K562 (cell line): ENCODE data around the gene AGFG2. TPM values are rescaled to one million over a fixed set of nuclear protein-coding genes. Genes with fewer than 3 reads are reported as not detected.
A peak's percentile ranks its signal among the peaks of the same experiment; 100 is the strongest.

Source experiments
- BDP1 ChIP-seq: IDR thresholded peaks from 3 replicates; pipeline ENCODE4 v1.6.1; 2011; ENCODE audit not compliant: insufficient read length, insufficient read depth
- CEBPG ChIP-seq, 3 experiments: fragments of 200-800 bp in 1 of 3; sonication (Bioruptor generic) in 1 of 3; sonication (generic) in 1 of 3; formaldehyde crosslinking in 1 of 3; IDR thresholded peaks in 2 of 3; conservative IDR thresholded peaks in 1 of 3; 2 replicates each; pipeline versions ENCODE4 v1.6.1 to v1.8.0; 2016 to 2022; ENCODE audit warnings: missing compliant biosample characterization in 2 of 3, missing genetic modification characterization in 2 of 3, mild to moderate bottlenecking in 1 of 3, missing genetic modification reagents in 1 of 3
- CHD2 ChIP-seq: IDR thresholded peaks from 2 replicates; pipeline ENCODE4 v1.6.1; 2011; ENCODE audit warnings: low read depth, low read length
- GMEB1 ChIP-seq: fragments of 250-450 bp; sonication (Bioruptor Pico); IDR thresholded peaks from 2 replicates; pipeline ENCODE4 v1.4.0; 2020; ENCODE audit warnings: mild to moderate bottlenecking
- ILF3 ChIP-seq: fragments of 450-650 bp; IDR thresholded peaks from 2 replicates; pipeline ENCODE4 v1.6.1; 2018; ENCODE audit warnings: antibody characterized with exemption, mild to moderate bottlenecking, moderate library complexity, borderline replicate concordance
- JUN ChIP-seq, 2 experiments: sonication (generic) in 1 of 2; formaldehyde crosslinking in 1 of 2; IDR thresholded peaks; 2 replicates each; pipeline versions ENCODE4 v1.6.1 to v1.8.0; 2012 to 2022; ENCODE audit warnings: borderline replicate concordance in 2 of 2, mild to moderate bottlenecking in 2 of 2, improper control_type of control experiment in 1 of 2, low read depth in 1 of 2, low read length in 1 of 2, missing genetic modification reagents in 1 of 2
- NFIC ChIP-seq: fragments of 450-650 bp; IDR thresholded peaks from 2 replicates; pipeline ENCODE4 v1.6.1; 2017; ENCODE audit warnings: mild to moderate bottlenecking, inconsistent platforms
- PBX2 ChIP-seq, 2 experiments: IDR thresholded peaks in 1 of 2; conservative IDR thresholded peaks in 1 of 2; 2 replicates each; pipeline ENCODE4 v1.6.1; 2016; ENCODE audit warnings: low read depth in 2 of 2, mild to moderate bottlenecking in 1 of 2, missing compliant biosample characterization in 1 of 2, missing genetic modification characterization in 1 of 2, moderate library complexity in 1 of 2
- POLR2B ChIP-seq: fragments of 450-650 bp; IDR thresholded peaks from 2 replicates; pipeline ENCODE4 v1.6.1; 2018; ENCODE audit warnings: low read depth; ENCODE audit not compliant: partially characterized antibody
- USF1 ChIP-seq: sonication (generic); formaldehyde crosslinking; IDR thresholded peaks from 2 replicates; pipeline ENCODE4 v1.9.0; 2022; ENCODE audit warnings: mild to moderate bottlenecking, missing genetic modification reagents
- ZBTB9 ChIP-seq: fragments of 450-650 bp; formaldehyde crosslinking; IDR thresholded peaks from 2 replicates; pipeline ENCODE4 v1.4.0; 2020; ENCODE audit warnings: mild to moderate bottlenecking, moderate library complexity
- polyA plus RNA-seq, 8 experiments: library from polyadenylated mRNA; depleted of rRNA in 4 of 8; stranded (reverse) in 5 of 8; unstranded in 3 of 8; fragments of >200 nt; fragmentation: Nextera tagmentation in 2 of 8; fragmentation: Illumina TruSeq in 1 of 8; extraction: Ambion mirVana in 2 of 8; extraction: Trizol in 1 of 8; gene quantifications; 2 replicates each; pipeline versions ENCODE4 v1.2.1 to v1.2.3, GENCODE V29; 2011 to 2014; ENCODE audit warnings: inconsistent platforms in 1 of 8, missing spikeins in 1 of 8
- total RNA-seq, 7 experiments: library from RNA; depleted of rRNA in 6 of 7; stranded (reverse); fragments of >200 nt in 6 of 7; fragmentation: Illumina TruSeq in 2 of 7; extraction: Trizol in 2 of 7; gene quantifications; 2 replicates each; pipeline versions ENCODE4 v1.2.1 to v1.2.3, GENCODE V29; 2011 to 2021; ENCODE audit warnings: low replicate concordance in 1 of 7
- TF ChIP-seq, protein P1 (sequence below): fragments of 250-450 bp; sonication (Bioruptor Pico); IDR thresholded peaks from 2 replicates; pipeline ENCODE4 v1.4.0; 2020
- TF ChIP-seq, protein P2 (sequence below), 2 experiments: fragments of 450-650 bp in 1 of 2; sonication (generic) in 1 of 2; formaldehyde crosslinking; conservative IDR thresholded peaks; 2 replicates each; pipeline versions ENCODE4 v1.4.0 to v1.8.1; 2020 to 2022; ENCODE audit warnings: mild to moderate bottlenecking in 1 of 2, missing genetic modification reagents in 1 of 2

The AGFG2 gene
- total and polyA plus RNA-seq, 9 of the 15 experiments (the other 6 are each of a cell fraction or from before 2014, with no cell fraction given), result 0.31 to 23.1 (median 6.5) TPM

DNA sequence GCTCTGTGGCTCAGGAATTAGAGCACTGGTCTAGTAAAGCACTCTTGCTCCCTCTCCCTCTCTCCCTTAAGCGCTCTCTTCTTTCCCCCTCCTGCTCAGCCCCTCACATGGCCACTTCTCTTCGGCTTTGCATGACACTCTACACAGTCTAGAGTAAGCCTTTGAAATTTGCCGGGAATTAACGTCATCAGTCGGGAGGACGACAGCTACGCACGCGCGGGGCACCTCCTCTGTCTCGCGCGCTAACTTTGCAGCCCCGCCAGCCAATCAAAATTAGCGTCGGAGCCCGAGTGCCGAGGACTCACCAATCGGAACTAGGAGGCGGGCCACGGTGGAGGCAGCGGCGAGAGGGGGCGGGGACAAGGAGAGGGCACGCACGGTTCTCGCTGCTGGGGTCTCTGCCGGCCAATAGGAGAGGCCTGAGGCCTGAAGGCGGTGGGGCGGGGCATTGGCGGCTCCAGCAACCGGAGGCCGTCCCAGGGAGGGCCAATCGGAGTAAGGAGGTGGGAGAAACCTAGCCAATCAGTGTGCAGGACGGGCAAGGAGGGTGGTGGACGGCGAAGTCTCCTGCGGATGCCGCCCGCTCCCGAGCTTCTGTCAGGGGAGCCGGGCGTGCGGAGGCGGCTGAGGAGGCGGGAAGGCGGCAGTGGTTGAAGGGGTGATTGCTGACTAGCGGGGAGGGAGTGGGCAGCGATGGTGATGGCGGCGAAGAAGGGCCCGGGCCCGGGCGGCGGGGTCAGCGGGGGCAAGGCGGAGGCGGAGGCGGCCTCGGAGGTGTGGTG lies at the start of gene AGFG2 (continued):
- TF ChIP-seq CEBPG (CRISPR knock-in tag; IDR thresholded peaks at IDR 0.05) (peak; percentile 83), CEBPG (tag; conservative IDR thresholded peaks at IDR 0.05 in 1 of 2, IDR thresholded peaks at IDR 0.05 in 1 of 2) (no peak), BDP1 (no peak), ILF3 (no peak), POLR2B (peak; percentile 94), PBX2 (CRISPR knock-in tag; IDR thresholded peaks at IDR 0.05; ENCODE audit: low read depth) (no peak), PBX2 (tag; conservative IDR thresholded peaks at IDR 0.05; ENCODE audit: low read depth) (peak; percentile 65), ZBTB9 (CRISPR knock-in tag) (peak; percentile 79; the same call in 1 of the 2 replicates), NFIC (peak; percentile 74), JUN (IDR thresholded peaks at IDR 0.05; ENCODE audit: borderline replicate concordance, low read depth, low read length) (peak; percentile 58), JUN (CRISPR knock-in tag; IDR thresholded peaks at IDR 0.05; ENCODE audit: borderline replicate concordance) (no peak), USF1 (CRISPR knock-in tag) (peak; percentile 70), GMEB1 (CRISPR knock-in tag) (peak; percentile 88), CHD2 (peak; percentile 83)
- TF ChIP-seq, protein P1, sequence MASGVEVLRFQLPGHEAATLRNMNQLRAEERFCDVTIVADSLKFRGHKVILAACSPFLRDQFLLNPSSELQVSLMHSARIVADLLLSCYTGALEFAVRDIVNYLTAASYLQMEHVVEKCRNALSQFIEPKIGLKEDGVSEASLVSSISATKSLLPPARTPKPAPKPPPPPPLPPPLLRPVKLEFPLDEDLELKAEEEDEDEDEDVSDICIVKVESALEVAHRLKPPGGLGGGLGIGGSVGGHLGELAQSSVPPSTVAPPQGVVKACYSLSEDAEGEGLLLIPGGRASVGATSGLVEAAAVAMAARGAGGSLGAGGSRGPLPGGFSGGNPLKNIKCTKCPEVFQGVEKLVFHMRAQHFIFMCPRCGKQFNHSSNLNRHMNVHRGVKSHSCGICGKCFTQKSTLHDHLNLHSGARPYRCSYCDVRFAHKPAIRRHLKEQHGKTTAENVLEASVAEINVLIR (CRISPR knock-in tag), result peak; percentile 71; the same call in 1 of the 2 replicates
- TF ChIP-seq, protein P2, sequence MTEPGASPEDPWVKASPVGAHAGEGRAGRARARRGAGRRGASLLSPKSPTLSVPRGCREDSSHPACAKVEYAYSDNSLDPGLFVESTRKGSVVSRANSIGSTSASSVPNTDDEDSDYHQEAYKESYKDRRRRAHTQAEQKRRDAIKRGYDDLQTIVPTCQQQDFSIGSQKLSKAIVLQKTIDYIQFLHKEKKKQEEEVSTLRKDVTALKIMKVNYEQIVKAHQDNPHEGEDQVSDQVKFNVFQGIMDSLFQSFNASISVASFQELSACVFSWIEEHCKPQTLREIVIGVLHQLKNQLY (CRISPR knock-in tag; conservative IDR thresholded peaks at IDR 0.05), result no peak
